HEK293 (cell line): Measurements from ENCODE around the gene CASKIN2.
A peak's percentile ranks its signal among the peaks of the same experiment; 100 is the strongest.

Experiments
- CTCF ChIA-PET: fragments of 350-600 bp; formaldehyde crosslinking; extraction: SDS; loops from one replicate; lab custom pipeline; 2021; ENCODE audit warnings: antibody characterized with exemption; lab: Yijun Ruan, JAX
- POLR2A ChIA-PET: fragments of 300-600 bp; formaldehyde crosslinking; extraction: SDS; loops from one replicate; lab custom pipeline; 2020; ENCODE audit warnings: antibody characterized with exemption, inconsistent platforms; lab: Yijun Ruan, JAX
- H3K27ac ChIP-seq: fragments of 200-500 bp; sonication (Bioruptor generic); 2 replicates; pipeline ENCODE4 v1.5.1; 2014; ENCODE audit warnings: low read depth, low read length, control low read depth, inconsistent platforms; ENCODE audit errors: extremely low read depth
- H3K36me3 ChIP-seq, 2 experiments: fragments of 200-500 bp in 1 of 2; sonication (Bioruptor generic) in 1 of 2; 1 replicate in 1 of 2; 2 replicates in 1 of 2; pipeline ENCODE4 v1.5.1; 2014 to 2017; ENCODE audit warnings: inconsistent platforms in 2 of 2, low read length in 2 of 2; ENCODE audit not compliant: control insufficient read depth in 2 of 2, insufficient read depth in 1 of 2
- H3K4me1 ChIP-seq: fragments of 200-500 bp; sonication (Bioruptor generic); 2 replicates; pipeline ENCODE4 v1.5.1; 2014; ENCODE audit warnings: mild to moderate bottlenecking, low read length, inconsistent platforms; ENCODE audit not compliant: control insufficient read depth, insufficient read depth
- H3K4me3 ChIP-seq: 2 replicates; pipeline ENCODE4 v1.5.1; 2011; ENCODE audit warnings: low read depth, mild to moderate bottlenecking, control low read depth, low read length, moderate library complexity
- H3K9me3 ChIP-seq: fragments of 200-500 bp; sonication (Bioruptor generic); 2 replicates; pipeline ENCODE4 v1.5.1; 2014; ENCODE audit warnings: low read depth, low read length, inconsistent platforms; ENCODE audit not compliant: control insufficient read depth, insufficient read depth
- EGR2 ChIP-seq: fragments of 450-650 bp; formaldehyde crosslinking; IDR thresholded peaks from 2 replicates; pipeline ENCODE4 v1.5.1; 2016; ENCODE audit warnings: low read depth, missing biosample characterization, missing genetic modification characterization
- PRDM2 ChIP-seq: fragments of 450-650 bp; formaldehyde crosslinking; IDR thresholded peaks from 2 replicates; pipeline ENCODE4 v1.5.1; 2016; ENCODE audit warnings: missing biosample characterization, missing genetic modification characterization, borderline replicate concordance
- ZBTB20 ChIP-seq: fragments of 450-650 bp; formaldehyde crosslinking; IDR thresholded peaks from 2 replicates; pipeline ENCODE4 v1.5.1; 2016; ENCODE audit warnings: missing biosample characterization, missing genetic modification characterization
- ZBTB21 ChIP-seq: fragments of 450-650 bp; formaldehyde crosslinking; IDR thresholded peaks from 2 replicates; pipeline ENCODE4 v1.5.1; 2017; ENCODE audit warnings: missing biosample characterization, missing genetic modification characterization
- ZBTB6 ChIP-seq: fragments of 450-650 bp; formaldehyde crosslinking; IDR thresholded peaks from 2 replicates; pipeline ENCODE4 v1.5.1; 2017; ENCODE audit warnings: missing biosample characterization, missing genetic modification characterization
- ZFHX2 ChIP-seq: fragments of 450-650 bp; formaldehyde crosslinking; conservative IDR thresholded peaks from 2 replicates; pipeline ENCODE4 v1.5.1; 2016; ENCODE audit warnings: missing biosample characterization, missing genetic modification characterization
- ZNF26 ChIP-seq: fragments of 450-650 bp; formaldehyde crosslinking; IDR thresholded peaks from 2 replicates; pipeline ENCODE4 v1.5.1; 2016; ENCODE audit warnings: missing biosample characterization, missing genetic modification characterization
- ZNF350 ChIP-seq: fragments of 450-650 bp; formaldehyde crosslinking; IDR thresholded peaks from 2 replicates; pipeline ENCODE4 v1.5.0; 2017; ENCODE audit warnings: missing biosample characterization, mild to moderate bottlenecking, missing genetic modification characterization
- ZNF585B ChIP-seq: fragments of 450-650 bp; formaldehyde crosslinking; IDR thresholded peaks from 2 replicates; pipeline ENCODE4 v1.5.1; 2016; ENCODE audit warnings: missing biosample characterization, missing genetic modification characterization
- ZNF610 ChIP-seq: fragments of 450-650 bp; formaldehyde crosslinking; IDR thresholded peaks from 2 replicates; pipeline ENCODE4 v1.5.1; 2016; ENCODE audit warnings: missing biosample characterization, missing genetic modification characterization, borderline replicate concordance
- ZNF639 ChIP-seq: fragments of 450-650 bp; formaldehyde crosslinking; IDR thresholded peaks from 2 replicates; pipeline ENCODE4 v1.5.1; 2016; ENCODE audit warnings: missing biosample characterization, missing genetic modification characterization
- TF ChIP-seq, protein P1 (sequence below): fragments of 450-650 bp; formaldehyde crosslinking; IDR thresholded peaks from 2 replicates; pipeline ENCODE4 v1.5.1; 2016; ENCODE audit warnings: missing biosample characterization, missing genetic modification characterization, borderline replicate concordance

Gene CASKIN2

DNA sequence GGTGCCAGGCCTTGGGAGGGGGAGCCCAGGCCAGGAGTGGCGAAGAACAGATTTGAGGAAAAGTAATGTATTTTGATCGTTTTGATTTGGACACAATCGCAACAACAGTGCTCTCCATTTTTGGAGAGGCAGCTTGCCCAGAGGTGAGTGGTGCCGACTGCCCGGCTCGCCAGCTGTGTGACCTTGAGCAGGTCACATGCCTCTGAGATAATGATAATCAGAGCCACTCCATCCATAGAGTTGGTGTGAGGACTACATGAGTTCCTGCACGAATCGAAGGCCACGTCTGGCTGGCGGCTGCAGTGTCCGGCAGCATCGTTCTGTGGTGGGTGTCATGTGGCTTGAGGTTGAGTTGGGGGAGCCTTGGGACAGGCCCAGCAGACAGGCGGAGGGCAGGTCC lies 30.8 kb upstream of the CASKIN2 start:
- peaks cover 10% of the 10 kb centered on the region; the same call in 1 of the 2 replicates for H3K4me1 ChIP-seq
- POLR2A ChIA-PET: no interaction called here
- H3K27ac ChIP-seq: no peak overlapping the region
- TF ChIP-seq PRDM2 (tag by site-specific recombination) (no peak), ZBTB20 (tag by site-specific recombination) (no peak), ZBTB6 (tag by site-specific recombination) (no peak), ZNF610 (no peak), ZNF639 (tag by site-specific recombination) (no peak), ZBTB21 (no peak), ZNF26 (tag by site-specific recombination) (no peak), ZNF585B (tag by site-specific recombination) (no peak), ZNF350 (no peak)
- no peaks in the 10 kb centered on the region for H3K36me3 ChIP-seq
- CTCF ChIA-PET: interaction anchor here (0.6 kb wide), 1 partner anchor 87 kb away, joined by 3 read pairs; the partner anchor contains the start of gene SMIM5
- no peaks in the 10 kb centered on the region for H3K9me3 ChIP-seq
- H3K4me3 ChIP-seq: no peak overlapping the region

DNA sequence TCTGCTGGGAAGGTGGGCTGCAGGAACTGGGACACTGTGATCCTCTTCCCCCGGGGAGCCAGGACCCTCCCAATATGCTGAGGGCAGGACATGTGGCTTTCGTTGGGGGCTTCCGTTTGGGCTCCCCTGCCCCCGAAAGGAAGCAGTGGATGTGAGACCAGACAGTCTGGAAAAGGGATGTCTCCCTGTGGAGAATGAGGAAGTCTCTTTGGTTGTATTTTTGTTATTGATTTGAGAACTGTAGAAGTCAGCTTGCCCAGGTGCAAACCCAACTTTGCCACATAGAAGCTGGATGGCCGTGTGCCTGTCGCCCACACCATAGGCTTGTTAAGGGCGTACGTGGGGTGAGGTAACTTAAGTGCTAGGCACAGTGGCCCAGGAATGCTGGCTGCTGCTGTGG lies 28.9 kb upstream of the CASKIN2 start:
- no peaks in the 10 kb centered on the region for H3K9me3 ChIP-seq
- ChIA-PET POLR2A (no interaction called here), CTCF (interaction anchor here (0.7 to 1.4 kb wide), 5 partner anchors 9 to 89 kb away, joined by 3 to 5 read pairs (median 3); partner anchors contain the start of gene SMIM5)
- TF ChIP-seq ZFHX2 (peak; percentile 23; the same call in 1 of the 2 replicates), EGR2 (peak; percentile 30; the same call in 1 of the 2 replicates)
- TF ChIP-seq, protein P1, sequence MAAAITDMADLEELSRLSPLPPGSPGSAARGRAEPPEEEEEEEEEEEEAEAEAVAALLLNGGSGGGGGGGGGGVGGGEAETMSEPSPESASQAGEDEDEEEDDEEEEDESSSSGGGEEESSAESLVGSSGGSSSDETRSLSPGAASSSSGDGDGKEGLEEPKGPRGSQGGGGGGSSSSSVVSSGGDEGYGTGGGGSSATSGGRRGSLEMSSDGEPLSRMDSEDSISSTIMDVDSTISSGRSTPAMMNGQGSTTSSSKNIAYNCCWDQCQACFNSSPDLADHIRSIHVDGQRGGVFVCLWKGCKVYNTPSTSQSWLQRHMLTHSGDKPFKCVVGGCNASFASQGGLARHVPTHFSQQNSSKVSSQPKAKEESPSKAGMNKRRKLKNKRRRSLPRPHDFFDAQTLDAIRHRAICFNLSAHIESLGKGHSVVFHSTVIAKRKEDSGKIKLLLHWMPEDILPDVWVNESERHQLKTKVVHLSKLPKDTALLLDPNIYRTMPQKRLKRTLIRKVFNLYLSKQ (tag by site-specific recombination): no peak
- no peaks in the 10 kb centered on the region for H3K36me3 ChIP-seq
- no peak overlapping the region for H3K4me3 ChIP-seq
- no peak overlapping the region for H3K27ac ChIP-seq
- 0 out of 2 replicates have a peak, but pooled peaks cover 5% of the 10 kb centered on the region for H3K4me1 ChIP-seq
